NCI-H1092 treated with DMSO at 0.1 percent for 48 hours (cell line): ENCODE data around the gene PSMG3.
A peak's percentile ranks its signal among the peaks of the same experiment; 100 is the strongest.

Experiments used
- DNase-seq: peaks from one replicate; lab custom pipeline; 2025; lab: John Stamatoyannopoulos, UW

The PSMG3 gene, protein sequence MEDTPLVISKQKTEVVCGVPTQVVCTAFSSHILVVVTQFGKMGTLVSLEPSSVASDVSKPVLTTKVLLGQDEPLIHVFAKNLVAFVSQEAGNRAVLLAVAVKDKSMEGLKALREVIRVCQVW

DNA sequence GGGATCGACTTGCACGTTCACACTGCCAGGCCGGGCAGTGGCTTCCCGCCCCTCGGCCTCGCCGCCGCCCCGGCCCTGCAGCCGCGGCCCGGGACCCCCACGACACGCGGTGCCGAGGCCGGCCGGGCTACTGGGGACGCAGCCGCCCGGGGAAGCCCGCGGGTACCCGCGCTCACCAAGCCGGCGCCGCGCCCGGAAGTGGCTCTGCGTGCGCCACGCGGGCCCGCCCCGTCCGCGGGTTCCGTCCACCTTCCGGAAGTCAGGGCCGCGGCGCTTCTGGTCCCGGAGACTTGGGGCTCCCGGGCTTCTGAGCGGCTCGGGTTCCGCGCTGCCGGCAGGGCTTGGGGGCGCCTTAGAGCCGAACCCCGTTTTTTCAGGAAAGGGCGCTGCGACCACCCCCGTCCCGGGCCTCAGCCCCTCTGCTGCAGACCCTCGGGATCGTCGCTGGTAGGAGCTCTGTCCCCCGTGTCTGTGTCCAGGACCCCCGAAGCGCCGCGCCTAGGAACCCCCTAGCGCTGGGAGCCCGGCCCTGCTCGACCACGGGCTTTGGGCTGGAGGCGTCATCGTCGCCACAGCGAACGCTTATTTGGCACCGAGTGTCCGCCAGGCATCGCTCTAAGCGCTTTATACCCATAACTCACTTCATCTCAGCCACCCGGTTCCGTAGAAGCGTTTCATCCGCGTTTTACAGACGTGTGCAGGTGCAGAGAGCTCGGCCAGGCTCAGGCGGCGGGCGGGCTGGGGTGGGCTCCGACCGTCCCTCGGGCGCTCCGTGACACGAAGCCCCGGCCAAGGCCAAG is at the start of gene PSMG3:
TSS of gene PSMG3 (minus strand) at position 200 of the 800 bp plus-strand sequence. CDS start 693 bp downstream, outside the sequence.
- DNase-seq: peak; percentile 91

GRCh38 chr7:1618475-1618874 is 48.6 kb upstream of the PSMG3 start:
- no peak for DNase-seq

- DNase-seq: no peak
Measured at GRCh38 chr7:1617957-1618356, 48.1 kb upstream of the PSMG3 start.

- DNase-seq: no peak
Measured at GRCh38 chr7:1616741-1617140, 46.9 kb upstream of the PSMG3 start.

DNA sequence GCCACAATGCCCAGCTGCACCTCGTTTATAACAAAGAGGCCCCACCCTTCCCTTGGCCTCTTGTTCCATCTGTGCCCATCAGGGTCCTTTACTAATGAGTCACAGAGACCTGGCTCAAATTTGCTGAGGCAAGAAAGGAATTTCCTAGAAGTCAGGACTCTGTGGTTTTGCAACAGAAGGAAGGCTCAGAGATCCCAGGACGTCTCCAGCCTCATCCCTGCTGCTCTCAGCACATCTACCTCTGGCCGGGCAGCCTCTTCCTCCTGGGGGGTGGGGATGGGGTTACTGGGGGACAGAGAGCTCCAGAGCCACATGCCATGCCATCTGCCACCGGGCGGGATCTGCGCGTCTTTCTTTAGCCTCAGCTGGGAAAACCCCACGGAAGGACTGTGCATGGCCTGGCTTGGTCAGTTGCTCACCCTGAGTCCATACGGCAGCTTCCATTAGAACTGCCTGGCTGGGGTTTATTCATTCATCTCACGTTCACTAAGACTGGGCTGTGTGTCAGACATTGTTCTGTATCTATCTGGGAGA is 41.9 kb upstream of the PSMG3 start:
- no peak for DNase-seq

DNA sequence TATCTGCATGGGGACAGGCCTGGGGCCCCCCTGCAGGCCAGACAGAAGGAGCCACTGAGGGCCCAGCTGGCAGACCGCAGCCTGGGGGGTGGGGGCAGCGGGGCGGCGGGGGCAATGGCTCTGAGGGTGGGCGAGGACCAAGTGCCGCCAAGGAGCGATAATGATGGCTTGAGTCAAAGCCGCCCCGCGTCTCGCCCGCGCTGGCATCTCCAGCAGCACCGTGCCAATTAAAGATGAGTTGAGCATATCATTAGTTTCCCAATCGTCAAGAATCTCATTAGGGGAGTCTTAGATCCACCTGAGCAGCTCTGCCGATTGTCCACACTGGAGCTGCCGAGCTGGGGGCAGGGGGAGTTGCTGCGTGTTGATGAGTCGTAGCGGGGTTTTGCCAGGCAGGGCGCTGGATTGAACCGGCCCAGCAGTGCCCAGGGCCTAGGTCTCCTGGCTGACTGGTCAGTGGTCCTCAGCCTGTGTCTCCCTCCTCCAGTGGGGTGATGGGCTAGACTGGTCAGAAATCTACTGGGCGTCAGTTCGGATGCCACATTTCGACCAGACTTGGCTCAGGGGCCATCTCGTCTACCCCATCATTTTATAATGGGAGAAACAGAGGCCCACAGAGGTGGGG is 41.0 kb upstream of the PSMG3 start:
- no peak for DNase-seq

GRCh38 chr7:1610013-1610677 is 40.3 kb upstream of the PSMG3 start:
- no peak for DNase-seq

GRCh38 chr7:1609023-1609422 is 39.2 kb upstream of the PSMG3 start:
- DNase-seq: no peak

DNA sequence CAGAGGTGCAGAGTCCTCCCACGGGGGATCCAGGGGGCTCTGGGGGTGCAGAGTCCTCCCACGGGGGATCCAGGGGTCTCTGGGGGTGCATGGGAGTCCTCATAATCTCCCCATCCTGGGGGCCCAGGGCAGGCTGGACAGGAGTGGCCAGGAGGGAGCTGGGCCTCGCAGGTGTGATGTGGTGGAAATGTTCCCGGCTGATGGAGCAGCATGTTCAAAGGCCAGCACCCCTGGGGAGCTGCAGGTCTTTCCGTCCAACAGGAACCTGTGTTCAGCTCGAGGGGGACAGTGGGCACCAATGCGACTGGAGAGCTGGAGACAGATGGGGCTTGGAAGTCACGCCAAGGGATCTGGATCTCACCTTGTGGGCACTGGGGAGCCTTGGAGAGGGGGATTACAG is 38.5 kb upstream of the PSMG3 start:
- no peak for DNase-seq

GRCh38 chr7:1607696-1608095 is 37.9 kb upstream of the PSMG3 start:
- no peak for DNase-seq

GRCh38 chr7:1607001-1607400 is 37.2 kb upstream of the PSMG3 start:
- no peak for DNase-seq

GRCh38 chr7:1604383-1604782 is 34.6 kb upstream of the PSMG3 start:
- DNase-seq: no peak

- DNase-seq: no peak
Measured at GRCh38 chr7:1603346-1604225, 33.8 kb upstream of the PSMG3 start.

GRCh38 chr7:1602386-1602785 is 32.6 kb upstream of the PSMG3 start:
- DNase-seq: no peak

DNA sequence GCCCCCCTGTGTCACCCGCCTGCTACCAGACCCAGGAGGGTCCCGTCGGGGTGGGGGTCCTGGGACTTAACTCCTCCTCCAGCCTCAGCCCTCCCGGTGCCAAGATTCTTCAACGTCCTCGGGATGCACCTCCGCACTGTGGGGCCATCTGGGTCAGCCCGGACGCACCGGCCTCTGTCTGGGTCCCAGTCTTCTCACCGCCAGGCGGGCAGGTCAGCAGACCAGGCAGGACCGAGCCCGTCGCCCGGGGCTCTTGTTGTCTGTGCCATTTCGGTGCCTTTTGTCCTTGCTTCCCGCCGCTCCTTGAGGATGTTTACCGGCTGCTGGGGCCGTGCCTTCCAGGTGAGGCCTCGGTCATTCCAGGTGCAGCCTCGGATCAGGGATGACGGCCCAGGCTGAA is 32.1 kb upstream of the PSMG3 start:
- DNase-seq: no peak

GRCh38 chr7:1599640-1600395 is 30.0 kb upstream of the PSMG3 start:
- DNase-seq: no peak

DNA sequence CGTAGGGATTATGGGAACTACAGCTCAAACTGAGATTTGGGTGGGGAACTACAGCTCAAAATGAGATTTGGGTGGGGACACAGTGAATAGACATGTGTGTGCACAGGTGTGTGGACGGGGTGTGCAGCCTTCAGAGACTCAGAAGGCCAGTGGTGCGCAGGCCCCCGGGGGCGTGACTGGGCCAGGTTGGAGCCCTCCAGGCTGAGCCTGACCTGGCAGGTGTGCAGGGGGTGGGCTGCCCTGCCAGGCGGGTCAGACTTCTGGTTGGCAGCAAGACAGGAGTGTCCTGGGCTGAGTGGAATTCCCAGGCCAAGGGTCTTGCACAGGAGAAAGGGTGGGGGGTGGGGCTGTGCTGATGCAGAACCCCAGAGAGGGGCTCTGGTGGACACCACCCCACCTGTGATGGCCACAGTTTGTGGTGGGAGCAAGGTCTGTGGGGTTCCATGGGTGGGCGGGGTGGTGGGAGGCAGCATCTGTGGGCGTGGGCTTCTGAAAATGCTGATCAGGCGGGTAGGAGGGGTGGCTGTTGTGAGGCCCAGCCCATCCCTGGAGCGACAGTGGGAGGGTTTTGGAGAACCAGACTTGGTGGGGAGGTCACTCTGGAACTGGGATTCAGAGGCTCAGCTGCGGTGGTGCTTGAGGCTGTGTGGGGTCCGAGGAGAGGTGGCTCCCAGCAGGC is 29.3 kb upstream of the PSMG3 start:
- DNase-seq: no peak

- no peak for DNase-seq
Measured at GRCh38 chr7:1598286-1598685, 28.5 kb upstream of the PSMG3 start.

GRCh38 chr7:1597791-1598190 is 28.0 kb upstream of the PSMG3 start:
- DNase-seq: no peak

GRCh38 chr7:1597066-1597760 is 27.4 kb upstream of the PSMG3 start:
- DNase-seq: no peak
